ENCODE data around the gene TOB1.
A peak's percentile ranks its signal among the peaks of the same experiment; 100 is the strongest.

The TOB1 gene

GRCh38 chr17:50830994-50831393 lies 35.2 kb downstream of the TOB1 start:
- no peak for DNase-seq

- DNase-seq, result no peak
Measured at GRCh38 chr17:50830352-50830751, 35.8 kb downstream of the TOB1 start.

DNA sequence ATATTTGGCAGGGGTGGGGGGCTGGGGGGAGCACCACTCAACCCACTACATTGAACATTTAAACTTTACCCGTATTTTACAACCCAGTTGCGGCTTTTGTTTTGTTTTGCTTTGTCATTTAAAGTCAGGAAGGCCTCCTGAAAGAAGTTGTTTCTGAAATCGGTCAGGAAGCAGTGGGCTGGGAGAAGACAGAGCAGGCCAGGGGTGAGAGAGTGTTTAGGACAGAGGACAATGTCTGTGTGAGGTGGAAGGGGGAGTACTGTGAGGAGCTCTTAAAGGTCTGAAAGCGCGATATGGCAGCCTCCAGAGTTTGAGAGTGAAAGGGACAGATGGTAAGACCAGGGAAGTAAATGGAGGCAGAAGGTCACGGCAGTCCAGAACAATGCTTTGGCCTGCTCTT lies 36.8 kb downstream of the TOB1 start:
- peak; percentile 37 to 46 (median 43) for DNase-seq

GRCh38 chr17:50828508-50829170 lies 37.5 kb downstream of the TOB1 start:
- DNase-seq, result peak in 1 of 3 donors; percentile 33

- DNase-seq, result no peak
Measured at GRCh38 chr17:50825188-50825587, 41.0 kb downstream of the TOB1 start.

- DNase-seq, result no peak
Measured at GRCh38 chr17:50824429-50824828, 41.7 kb downstream of the TOB1 start.

DNA sequence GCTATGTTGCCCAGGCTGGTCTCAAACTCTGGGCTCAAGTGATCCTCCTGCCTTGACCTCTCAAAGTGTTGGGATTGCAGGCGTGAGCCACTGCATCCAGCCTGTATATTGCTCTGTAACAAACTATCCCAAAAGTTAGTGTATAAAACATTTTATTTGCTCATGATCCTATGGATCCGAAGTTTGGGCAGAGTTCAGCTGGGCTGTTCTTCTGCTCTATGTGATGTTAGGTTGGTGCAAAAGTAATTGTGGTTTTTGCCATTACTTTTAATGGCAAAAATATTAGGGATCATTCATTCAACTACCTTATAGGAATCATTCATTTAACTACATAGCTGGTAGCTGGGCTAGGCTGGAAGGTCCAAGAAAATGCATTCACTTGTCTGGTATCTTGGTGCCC lies 43.6 kb downstream of the TOB1 start:
- no peak for DNase-seq

DNA sequence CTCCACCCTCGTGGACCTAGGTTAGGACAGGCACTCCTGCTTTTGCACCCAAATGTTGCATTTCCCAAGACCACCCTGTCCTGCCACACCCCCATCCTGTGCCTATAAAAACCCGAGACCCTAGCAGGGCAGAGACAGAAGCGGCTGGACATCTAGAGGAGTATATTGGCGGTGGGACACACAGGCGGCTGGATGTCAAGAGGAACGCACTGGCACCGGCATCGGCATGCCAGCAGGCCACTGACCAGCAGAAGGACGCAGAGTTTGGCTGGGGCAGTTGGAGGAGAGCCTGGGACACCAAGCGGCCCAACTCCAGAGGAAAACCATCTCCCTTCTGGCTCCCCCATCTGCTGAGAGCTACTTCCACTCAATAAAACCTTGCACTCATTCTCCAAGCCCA lies 45.5 kb downstream of the TOB1 start:
- no peak for DNase-seq

DNA sequence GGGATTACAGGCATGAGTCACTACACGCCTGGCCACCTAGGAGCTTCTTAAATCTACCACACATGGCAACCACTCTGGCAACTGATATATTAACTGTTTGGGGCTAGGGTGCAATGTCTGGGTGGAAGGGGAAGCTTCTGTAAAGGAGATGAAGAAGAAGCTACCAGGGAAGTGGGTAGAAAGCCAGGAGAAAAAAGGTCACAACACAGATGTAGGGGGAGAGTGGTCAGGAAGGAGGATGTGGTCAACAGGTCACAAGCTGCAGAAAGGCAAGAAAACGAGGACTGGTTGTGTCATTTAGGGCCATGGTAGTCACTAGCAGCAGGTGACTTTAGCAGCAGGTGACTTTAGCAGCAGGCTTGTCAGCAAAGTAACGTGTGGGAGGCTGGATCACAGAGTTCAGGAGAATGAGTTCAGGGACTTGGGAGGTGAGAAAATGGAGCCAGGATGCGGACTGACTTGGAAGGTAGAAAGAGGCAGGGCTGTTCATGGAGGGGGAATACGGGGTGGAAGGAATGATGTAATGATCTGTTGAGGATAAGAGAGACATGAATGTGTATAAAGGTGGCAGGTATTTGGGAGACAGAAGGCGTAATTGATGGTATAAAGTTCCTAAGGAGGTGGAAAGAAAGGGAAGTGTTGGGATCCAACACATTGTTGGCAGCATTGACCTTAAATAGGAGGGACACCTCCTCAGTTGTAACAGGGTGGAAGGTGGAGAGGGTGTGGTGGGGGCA lies 47.1 kb downstream of the TOB1 start:
- peak; percentile 19 to 39 (median 37) for DNase-seq

DNA sequence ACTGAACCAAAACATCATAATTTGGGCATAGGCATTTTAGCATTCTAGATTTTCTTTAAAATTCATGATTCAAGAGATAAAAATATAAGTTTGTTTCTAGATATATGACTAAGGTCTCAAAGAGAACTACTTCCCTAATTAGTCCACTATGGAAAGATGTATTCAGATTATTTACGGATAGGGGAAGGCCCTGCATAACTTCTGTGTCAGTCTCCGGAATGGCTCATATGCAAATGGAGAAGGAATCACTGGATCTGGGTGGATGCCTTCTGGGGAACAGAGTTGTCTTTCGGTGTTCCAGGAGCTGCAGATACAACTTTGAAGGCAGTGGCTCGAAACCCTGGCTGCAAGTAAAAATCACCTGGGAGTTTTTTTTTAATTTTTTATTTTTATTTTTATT lies 47.9 kb downstream of the TOB1 start:
- peak; percentile 62 to 81 (median 74) for DNase-seq

DNA sequence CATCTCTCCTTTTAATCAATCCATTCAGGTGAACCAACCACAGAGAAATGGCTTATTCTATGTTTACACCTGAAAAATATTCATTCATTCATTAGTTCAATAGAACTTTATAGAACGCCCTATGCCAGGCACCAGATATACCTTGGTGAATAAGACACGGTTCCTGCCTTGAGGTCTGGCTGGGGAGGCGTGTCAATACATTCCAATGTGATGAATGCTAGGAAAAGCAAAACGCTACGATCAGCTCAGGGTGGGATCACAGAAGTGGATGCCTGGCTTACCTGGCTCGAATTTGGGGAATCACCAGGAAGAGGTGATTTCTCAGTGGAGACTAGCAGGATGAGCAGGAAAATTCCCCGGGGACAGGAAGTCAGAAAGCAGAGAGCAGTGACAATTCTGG lies 48.3 kb downstream of the TOB1 start:
- DNase-seq, result no peak

DNA sequence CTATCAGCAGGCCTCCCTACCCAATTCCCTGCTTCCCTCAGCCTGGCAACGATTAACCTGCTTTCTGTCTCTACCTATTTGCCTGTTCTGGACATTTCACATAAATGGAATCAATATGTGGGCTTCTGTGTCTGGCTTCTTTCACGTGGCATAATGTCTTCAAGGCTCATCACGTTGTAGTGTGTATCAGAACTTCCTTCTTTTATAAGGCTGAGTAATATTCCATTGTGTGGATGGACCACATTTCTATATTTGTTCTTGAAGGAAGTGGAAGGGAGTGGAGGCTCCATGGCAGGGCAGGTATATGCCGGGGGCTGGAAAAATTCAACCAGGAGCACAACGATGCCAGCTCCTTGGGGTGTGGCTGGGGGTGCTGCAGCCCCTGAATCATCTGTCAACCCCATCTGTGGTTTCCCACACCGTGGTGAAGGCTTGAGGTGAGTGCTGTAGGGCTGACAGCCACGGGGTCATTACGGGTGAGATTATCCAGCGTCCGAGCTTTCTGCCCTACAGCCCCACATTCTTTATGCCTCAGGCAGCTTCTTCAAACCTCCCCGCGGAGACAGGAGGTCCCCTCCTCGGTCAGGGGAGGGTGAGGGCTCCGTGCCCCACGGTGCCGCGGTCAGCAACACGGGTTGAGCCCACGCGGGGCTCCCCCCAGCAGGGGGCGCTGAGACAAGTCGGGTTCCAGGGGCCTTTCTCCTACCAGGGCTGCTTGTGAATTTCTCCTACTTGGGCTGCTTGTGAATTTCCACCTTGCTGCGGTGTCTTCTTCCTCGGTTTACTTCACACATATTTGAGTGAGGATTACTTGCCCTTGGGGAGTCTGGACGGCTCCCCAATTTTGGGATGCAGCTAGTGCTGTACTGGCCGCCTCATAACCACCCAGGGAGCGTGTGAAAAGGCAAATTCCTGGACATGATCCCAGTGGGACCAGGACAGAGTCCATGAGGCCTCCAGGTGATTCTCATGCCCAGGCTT lies 49.1 kb downstream of the TOB1 start:
- peak; percentile 29 to 77 (median 40) for DNase-seq

GRCh38 chr17:50816271-50816670 lies 49.9 kb downstream of the TOB1 start:
- DNase-seq, result peak; percentile 28 to 50 (median 38)

- peak in 1 of 3 donors; percentile 19 for DNase-seq
Measured at GRCh38 chr17:50815400-50815799, 50.8 kb downstream of the TOB1 start.

- no peak for DNase-seq
Measured at GRCh38 chr17:50813583-50813982, 52.6 kb downstream of the TOB1 start.

Data from suppressor macrophage treated with lipopolysaccharide for 1 hour (primary cell).